ENCODE measurements around the gene ZGPAT. TPM values are rescaled to one million over a fixed set of nuclear protein-coding genes. Genes with fewer than 3 reads are reported as not detected.

ZGPAT gene
- total RNA-seq, 6 experiments from 2014 or later, result 18.7 to 68.9 (median 31.9) TPM

DNA sequence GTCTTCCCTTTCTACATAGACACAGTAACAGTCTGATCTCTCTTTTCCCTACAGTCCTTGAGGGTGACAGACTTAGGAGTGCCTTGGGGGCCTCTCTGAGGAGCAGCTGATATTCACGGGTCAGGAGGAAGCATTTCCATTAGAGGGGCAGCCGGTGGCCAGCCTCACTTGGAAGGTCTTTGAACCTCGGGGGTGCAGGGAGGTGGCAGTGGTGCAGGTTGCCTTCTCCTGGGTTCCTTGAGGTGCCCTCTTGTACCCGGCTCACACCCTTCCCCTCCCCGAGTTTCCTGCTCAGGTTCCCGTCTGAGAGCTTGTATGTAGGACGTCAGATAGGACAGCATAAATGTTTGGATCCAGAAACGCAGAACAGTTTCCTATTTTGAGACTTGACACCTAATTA, 47.2 kb upstream of the ZGPAT start:
- H3K4me1 ChIP-seq, result peaks cover 0 to 17% (median 6%) of the 10 kb centered on the region in 4 donors
- H3K36me3 ChIP-seq, result peaks cover 0 to 11% (median 3%) of the 10 kb centered on the region in 4 donors
- WGBS (ENCODE audit: insufficient coverage, low coverage, low lambda C conversion rate, missing lambda C conversion rate), result 78% methylated on average over 4 of the region's 8 CpGs
- no peak for ATAC-seq
- H3K27ac ChIP-seq, result no peak overlapping the region
- no peak for DNase-seq
- TF ChIP-seq POLR2A (IDR thresholded peaks at IDR 0.05), result no peak
- TF ChIP-seq, protein P1, sequence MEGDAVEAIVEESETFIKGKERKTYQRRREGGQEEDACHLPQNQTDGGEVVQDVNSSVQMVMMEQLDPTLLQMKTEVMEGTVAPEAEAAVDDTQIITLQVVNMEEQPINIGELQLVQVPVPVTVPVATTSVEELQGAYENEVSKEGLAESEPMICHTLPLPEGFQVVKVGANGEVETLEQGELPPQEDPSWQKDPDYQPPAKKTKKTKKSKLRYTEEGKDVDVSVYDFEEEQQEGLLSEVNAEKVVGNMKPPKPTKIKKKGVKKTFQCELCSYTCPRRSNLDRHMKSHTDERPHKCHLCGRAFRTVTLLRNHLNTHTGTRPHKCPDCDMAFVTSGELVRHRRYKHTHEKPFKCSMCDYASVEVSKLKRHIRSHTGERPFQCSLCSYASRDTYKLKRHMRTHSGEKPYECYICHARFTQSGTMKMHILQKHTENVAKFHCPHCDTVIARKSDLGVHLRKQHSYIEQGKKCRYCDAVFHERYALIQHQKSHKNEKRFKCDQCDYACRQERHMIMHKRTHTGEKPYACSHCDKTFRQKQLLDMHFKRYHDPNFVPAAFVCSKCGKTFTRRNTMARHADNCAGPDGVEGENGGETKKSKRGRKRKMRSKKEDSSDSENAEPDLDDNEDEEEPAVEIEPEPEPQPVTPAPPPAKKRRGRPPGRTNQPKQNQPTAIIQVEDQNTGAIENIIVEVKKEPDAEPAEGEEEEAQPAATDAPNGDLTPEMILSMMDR (IDR thresholded peaks at IDR 0.05), result no peak
- intact Hi-C loops (cut with DNase I), result no loop called here
- no peak overlapping the region for H3K4me3 ChIP-seq
- no peaks in the 10 kb centered on the region for H3K9me3 ChIP-seq
- H3K27me3 ChIP-seq, result no peaks in the 10 kb centered on the region

DNA sequence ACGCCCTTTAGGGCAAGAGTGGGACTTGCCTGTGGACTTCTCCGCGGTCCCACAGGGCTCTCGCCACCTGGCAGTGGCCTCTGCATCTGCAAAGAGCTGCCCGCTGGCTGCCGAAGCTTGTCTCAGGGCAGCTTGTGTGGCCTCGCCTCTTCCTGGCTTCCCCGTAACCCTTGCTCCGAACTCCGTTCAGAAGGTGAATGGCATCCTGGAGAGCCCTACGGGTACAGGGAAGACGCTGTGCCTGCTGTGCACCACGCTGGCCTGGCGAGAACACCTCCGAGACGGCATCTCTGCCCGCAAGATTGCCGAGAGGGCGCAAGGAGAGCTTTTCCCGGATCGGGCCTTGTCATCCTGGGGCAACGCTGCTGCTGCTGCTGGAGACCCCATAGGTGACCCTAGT, 46.7 kb upstream of the ZGPAT start:
- ATAC-seq (no peak), DNase-seq (no peak)
- WGBS (ENCODE audit: insufficient coverage, low coverage, low lambda C conversion rate, missing lambda C conversion rate), result no CpG with 5 or more reads among the region's 22 CpGs
- Histone ChIP-seq H3K36me3 (peaks cover 0 to 11% (median 4%) of the 10 kb centered on the region in 4 donors), H3K4me1 (peaks cover 0 to 17% (median 6%) of the 10 kb centered on the region in 4 donors), H3K27ac (no peak overlapping the region), H3K27me3 (no peaks in the 10 kb centered on the region), H3K9me3 (no peaks in the 10 kb centered on the region), H3K4me3 (no peak overlapping the region)
- TF ChIP-seq POLR2A (IDR thresholded peaks at IDR 0.05), result no peak
- TF ChIP-seq, protein P1 (IDR thresholded peaks at IDR 0.05), result no peak
- intact Hi-C loops (cut with DNase I), result no loop called here

DNA sequence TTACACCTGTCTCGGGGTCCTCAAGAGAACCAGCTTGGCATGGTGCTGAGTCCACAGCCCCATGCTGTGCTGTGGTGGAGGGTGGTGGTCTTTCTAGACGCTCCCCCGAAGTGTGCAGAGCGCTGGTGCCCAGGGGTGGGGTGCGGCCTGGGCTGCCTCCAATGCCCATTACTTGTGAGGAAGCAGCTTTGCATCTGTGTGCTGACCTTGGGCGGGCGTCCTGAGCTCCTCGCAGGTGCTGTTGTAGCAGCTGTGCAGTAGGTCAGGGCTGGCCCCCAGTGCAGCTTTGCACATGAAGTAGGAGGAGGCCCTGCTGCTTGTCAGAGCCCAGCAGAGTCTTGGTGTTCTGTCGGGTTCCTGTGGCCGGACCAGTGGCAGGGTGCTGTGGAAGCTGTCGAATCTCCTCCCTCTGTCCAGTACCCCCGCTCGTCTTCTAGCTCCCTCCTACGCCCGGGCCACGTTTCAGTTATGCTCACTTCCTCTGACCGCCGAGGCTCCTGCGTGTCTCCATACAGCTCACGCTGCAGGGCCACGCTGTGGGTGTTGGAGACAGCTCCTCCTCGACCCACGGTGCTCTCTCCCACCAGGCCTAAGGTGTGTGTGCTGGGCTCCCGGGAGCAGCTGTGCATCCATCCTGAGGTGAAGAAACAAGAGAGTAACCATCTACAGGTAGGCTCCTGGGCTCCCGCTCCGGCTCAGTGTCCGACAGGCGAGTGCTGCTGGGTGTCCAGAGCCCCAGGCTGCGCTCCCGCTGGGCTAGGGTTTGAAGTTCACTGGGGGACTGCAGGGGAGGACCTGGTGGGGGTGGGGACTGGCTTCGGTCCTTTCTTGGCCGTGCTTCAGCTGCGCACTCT, 45.7 kb upstream of the ZGPAT start:
- DNase-seq (no peak), ATAC-seq (no peak)
- WGBS (ENCODE audit: insufficient coverage, low coverage, low lambda C conversion rate, missing lambda C conversion rate), result 84% methylated on average over 12 of the region's 33 CpGs
- Histone ChIP-seq H3K9me3 (no peaks in the 10 kb centered on the region), H3K4me1 (peaks cover 0 to 17% (median 6%) of the 10 kb centered on the region in 4 donors), H3K27ac (no peak overlapping the region), H3K4me3 (no peak overlapping the region), H3K27me3 (no peaks in the 10 kb centered on the region), H3K36me3 (peaks cover 0 to 14% (median 4%) of the 10 kb centered on the region in 4 donors)
- TF ChIP-seq, protein P1 (IDR thresholded peaks at IDR 0.05), result no peak
- TF ChIP-seq POLR2A (IDR thresholded peaks at IDR 0.05), result no peak
- intact Hi-C loops (cut with DNase I), result no loop called here

DNA sequence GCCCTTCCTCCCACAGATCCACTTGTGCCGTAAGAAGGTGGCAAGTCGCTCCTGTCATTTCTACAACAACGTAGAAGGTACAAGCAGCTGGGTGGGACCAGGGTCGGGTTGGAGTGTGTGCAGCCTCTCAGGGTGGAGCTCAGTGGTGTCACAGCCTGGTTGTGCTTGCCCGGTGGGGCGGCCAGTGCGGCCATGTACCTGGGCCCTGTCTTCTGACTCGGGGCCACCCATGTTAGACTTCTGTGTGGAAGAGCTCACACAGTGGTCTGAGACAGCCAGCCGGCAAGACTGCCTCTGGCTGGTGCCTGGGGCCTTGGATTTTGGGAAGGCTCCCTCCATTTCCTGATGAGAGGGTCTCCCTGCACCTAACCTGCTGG, 45.0 kb upstream of the ZGPAT start:
- peaks cover 0 to 20% (median 4%) of the 10 kb centered on the region in 4 donors for H3K36me3 ChIP-seq
- H3K9me3 ChIP-seq, result no peaks in the 10 kb centered on the region
- intact Hi-C loops (cut with DNase I), result no loop called here
- DNase-seq (no peak), ATAC-seq (no peak)
- peaks cover 0 to 13% (median 3%) of the 10 kb centered on the region in 4 donors for H3K4me1 ChIP-seq
- no peak overlapping the region for H3K4me3 ChIP-seq
- no peak overlapping the region for H3K27ac ChIP-seq
- TF ChIP-seq, protein P1 (IDR thresholded peaks at IDR 0.05), result no peak
- TF ChIP-seq POLR2A (IDR thresholded peaks at IDR 0.05), result no peak
- WGBS (ENCODE audit: insufficient coverage, low coverage, low lambda C conversion rate, missing lambda C conversion rate), result no CpG with 5 or more reads among the region's 9 CpGs
- no peaks in the 10 kb centered on the region for H3K27me3 ChIP-seq

All from right lobe of liver (tissue), 6 donors.